GM08714 (cell line): ENCODE results near the gene AGFG2.

Experiments used
- H3K4me3 ChIP-seq: fragments of 200-500 bp; sonication (Bioruptor generic); 2 replicates; pipeline ENCODE4 v1.5.1; 2014; ENCODE audit warnings: mild to moderate bottlenecking, low read length, inconsistent platforms
- ZNF274 ChIP-seq: IDR thresholded peaks from 2 replicates; pipeline ENCODE4 v1.6.1; 2012; ENCODE audit warnings: mild to moderate bottlenecking, low read depth, low read length

The AGFG2 gene

DNA sequence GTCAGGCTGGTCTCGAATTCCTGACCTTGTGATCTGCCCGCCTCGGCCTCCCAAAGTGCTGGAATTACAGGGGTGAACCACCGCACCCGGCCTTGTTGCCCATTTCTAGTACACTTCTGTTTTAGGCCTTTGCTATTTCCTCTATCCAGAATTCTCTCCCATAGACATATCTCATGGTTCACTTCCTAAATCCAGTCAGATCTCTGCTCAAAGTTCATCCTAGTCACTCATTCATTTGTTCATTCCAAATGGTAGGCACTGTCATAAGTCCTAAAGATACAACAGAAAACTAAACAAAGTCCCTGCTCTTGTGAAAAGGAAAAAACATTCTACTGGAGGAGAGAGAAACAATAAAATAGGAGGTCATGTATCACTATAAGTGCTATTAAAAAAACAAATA lies 71.0 kb downstream of the AGFG2 start:
- no peak overlapping the region for H3K4me3 ChIP-seq
- TF ChIP-seq ZNF274 = no peak

- no peak for TF ChIP-seq ZNF274
Measured at GRCh38 chr7:100611983-100612729, 73.2 kb downstream of the AGFG2 start, which contains the start of gene MOSPD3. Gene MOSPD3, plus strand, starts transcription at chr7:100612540. Its CDS starts 252 bp downstream, at chr7:100612792.

DNA sequence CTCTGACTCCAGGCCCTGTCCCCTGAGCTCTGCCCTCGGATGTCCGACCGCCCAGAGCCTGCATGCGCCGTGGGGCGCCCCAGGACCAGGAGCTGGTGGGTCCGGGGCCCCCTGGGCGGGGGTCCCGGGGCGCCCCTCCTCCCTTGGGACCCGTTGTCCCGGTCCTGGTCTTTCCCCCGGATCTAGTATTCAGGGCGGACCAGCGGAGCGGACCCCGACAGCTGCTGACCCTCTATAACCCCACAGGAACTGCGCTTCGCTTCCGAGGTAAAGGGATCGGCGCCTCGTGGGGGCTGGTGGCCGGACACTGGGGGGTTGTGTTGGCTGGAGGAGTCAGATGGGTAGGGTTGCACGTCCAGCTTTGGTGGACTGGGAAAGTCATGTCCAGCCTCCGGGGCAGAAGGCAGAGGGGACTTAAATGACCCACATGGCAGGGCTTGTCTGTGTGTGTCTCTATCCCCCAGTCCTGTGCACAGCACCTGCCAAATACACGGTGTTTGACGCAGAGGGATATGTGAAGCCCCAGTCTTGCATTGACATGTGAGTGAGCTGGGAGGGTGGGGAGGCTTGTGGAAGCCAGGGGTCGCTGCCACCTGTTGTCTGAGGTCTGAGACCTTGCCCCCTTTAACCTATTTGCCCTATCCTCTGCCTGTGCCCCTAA lies 73.9 kb downstream of the AGFG2 start:
- no peak for TF ChIP-seq ZNF274
- H3K4me3 ChIP-seq = peak overlapping the region; percentile 59; the same call in 1 of the 2 replicates

More at GRCh38 chr7:100611983-100612729, 73.2 kb downstream of the AGFG2 start, which contains the start of gene MOSPD3:
- peak within 1 kb of the TSS; percentile 75 for H3K4me3 ChIP-seq

- no peak for TF ChIP-seq ZNF274
- H3K4me3 ChIP-seq = no peak overlapping the region
Measured at GRCh38 chr7:100613412-100614175, 74.6 kb downstream of the AGFG2 start.

DNA sequence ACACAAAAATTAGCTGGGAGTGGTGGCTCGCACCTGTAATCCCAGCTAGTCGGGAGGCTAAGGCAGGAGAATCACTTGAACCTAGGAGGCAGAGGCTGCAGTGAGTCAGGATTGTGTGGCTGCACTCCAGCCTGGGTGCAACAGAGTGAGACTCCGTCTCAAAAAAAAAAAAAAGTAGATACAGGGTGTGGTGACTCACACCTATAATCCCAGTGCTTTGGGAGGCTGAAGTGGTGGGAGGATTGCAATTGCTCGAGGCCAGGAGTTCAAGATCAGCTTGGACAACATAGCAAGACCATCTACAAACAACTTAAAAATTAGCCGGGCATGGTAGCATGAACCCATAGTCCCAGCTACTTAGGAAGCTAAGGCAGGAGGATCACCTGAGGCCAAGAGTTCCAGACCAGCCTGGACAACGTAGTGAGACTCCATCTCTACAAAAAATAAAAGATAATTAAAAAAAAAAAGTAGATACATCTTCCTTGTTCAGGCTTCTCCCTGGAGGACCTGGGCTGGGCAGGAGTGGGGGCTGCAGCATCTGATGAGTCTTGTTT lies 75.4 kb downstream of the AGFG2 start:
- TF ChIP-seq ZNF274 = no peak
- no peak overlapping the region for H3K4me3 ChIP-seq
